HepG2 (cell line): ENCODE results near the gene ANXA2. TPM values are rescaled to one million over a fixed set of nuclear protein-coding genes. Genes with fewer than 3 reads are reported as not detected.
A peak's percentile ranks its signal among the peaks of the same experiment; 100 is the strongest.

Source experiments
- ATAC-seq: fragments of 200-7000 bp; cut with Tn5 transposase; 3 replicates; pipeline ENCODE4 v1.9.1; 2020; ENCODE audit warnings: mild to moderate bottlenecking, moderate library complexity
- BruUV-seq: library from RNA; stranded (reverse); fragments of 400-500 nt; replicated peaks from 2 replicates; lab custom pipeline; 2021; lab: Mats Ljungman, UMichigan
- CTCF ChIA-PET: fragments of 300-600 bp; formaldehyde crosslinking; extraction: SDS; loops from one replicate; lab custom pipeline; 2021; ENCODE audit warnings: low total read pairs, inconsistent platforms, low intra/inter-chr PET ratio; lab: Yijun Ruan, JAX
- POLR2A ChIA-PET: fragments of 350-600 bp; sonication (Branson Sonifier 250); formaldehyde crosslinking; loops from one replicate; lab custom pipeline; 2020; ENCODE audit warnings: antibody characterized with exemption, inconsistent platforms; lab: Yijun Ruan, JAX
- DNase-seq: peaks from one replicate; pipeline ENCODE4 v3.0.0-alpha.2; 2015; ENCODE audit warnings: low spot score
- FAIRE-seq: peaks from 3 replicates; lab custom pipeline; 2011; peaks lifted over from hg19 to GRCh38; lab: Jason Lieb, UNC
- H2AFZ ChIP-seq: one replicate; pipeline ENCODE4 v1.6.1; 2011; ENCODE audit warnings: low read length, inconsistent platforms
- H3K27ac ChIP-seq: fragments of 300-600 bp; 3 replicates; pipeline ENCODE4 v1.8.0; 2011; ENCODE audit warnings: mixed run types, mild to moderate bottlenecking, mixed read lengths, low read length, inconsistent platforms; ENCODE audit not compliant: insufficient read depth; ENCODE audit errors: extremely low read length
- H3K27me3 ChIP-seq, 2 experiments: fragments of 200-600 bp in 1 of 2; 2 replicates in 1 of 2; 3 replicates in 1 of 2; pipeline versions ENCODE4 v1.6.0 to v1.8.0; 2011; ENCODE audit warnings: low read length in 2 of 2, mild to moderate bottlenecking in 2 of 2, moderate library complexity in 2 of 2, inconsistent platforms in 1 of 2; ENCODE audit not compliant: insufficient read depth in 2 of 2, control insufficient read depth in 1 of 2
- H3K36me3 ChIP-seq, 2 experiments: fragments of 200-600 bp in 1 of 2; replicated peaks in 1 of 2; 2 replicates in 1 of 2; 3 replicates in 1 of 2; pipeline versions ENCODE4 v1.5.1 to v1.8.0; 2011; ENCODE audit warnings: low read length in 2 of 2, inconsistent platforms in 1 of 2; ENCODE audit not compliant: insufficient read depth in 2 of 2, control insufficient read depth in 1 of 2
- H3K4me1 ChIP-seq: 2 replicates; pipeline ENCODE4 v1.5.1; 2012; ENCODE audit warnings: low read length, inconsistent platforms; ENCODE audit not compliant: insufficient read depth
- H3K4me2 ChIP-seq: 2 replicates; pipeline ENCODE4 v1.6.0; 2011; ENCODE audit warnings: low read depth, low read length, inconsistent platforms
- H3K4me3 ChIP-seq, 3 experiments: fragments of 200-600 bp in 1 of 3; sonication (generic), shearing (Covaris generic) in 1 of 3; replicated peaks in 1 of 3; 2 replicates each; pipeline ENCODE4 v1.5.1; 2011 to 2016; ENCODE audit warnings: low read length in 3 of 3, inconsistent platforms in 2 of 3, low read depth in 2 of 3, mild to moderate bottlenecking in 2 of 3, control low read depth in 1 of 3, mixed read lengths in 1 of 3; ENCODE audit not compliant: insufficient read depth in 1 of 3
- H3K79me2 ChIP-seq: one replicate; pipeline ENCODE4 v1.6.1; 2011; ENCODE audit warnings: low read length, inconsistent platforms; ENCODE audit not compliant: insufficient read depth
- H3K9ac ChIP-seq: 2 replicates; pipeline ENCODE4 v1.6.0; 2011; ENCODE audit warnings: mild to moderate bottlenecking, low read depth, low read length, inconsistent platforms; ENCODE audit not compliant: insufficient read depth
- H3K9me3 ChIP-seq: 2 replicates; pipeline ENCODE4 v1.5.1; 2012; ENCODE audit warnings: mild to moderate bottlenecking, low read length
- H4K20me1 ChIP-seq: 2 replicates; pipeline ENCODE4 v1.6.0; 2011; ENCODE audit warnings: inconsistent platforms, mild to moderate bottlenecking, low read length, moderate library complexity; ENCODE audit not compliant: insufficient read depth
- ADNP ChIP-seq: sonication (generic); formaldehyde crosslinking; IDR thresholded peaks from 2 replicates; pipeline ENCODE4 v1.4.0; 2020; ENCODE audit warnings: missing genetic modification reagents
- BHLHE40 ChIP-seq: IDR thresholded peaks from 2 replicates; pipeline ENCODE4 v1.6.1; 2011; ENCODE audit warnings: low read length, improper control_type of control experiment
- ELF4 ChIP-seq: sonication (generic); formaldehyde crosslinking; IDR thresholded peaks from 2 replicates; pipeline ENCODE4 v1.5.0; 2020; ENCODE audit warnings: missing genetic modification reagents, mild to moderate bottlenecking, moderate library complexity, borderline replicate concordance
- HMG20A ChIP-seq: IDR thresholded peaks from 2 replicates; pipeline ENCODE4 v1.6.1; 2016; ENCODE audit warnings: borderline replicate concordance
- ISX ChIP-seq: sonication (generic); formaldehyde crosslinking; conservative IDR thresholded peaks from 2 replicates; pipeline ENCODE4 v1.5.0; 2020; ENCODE audit warnings: missing genetic modification reagents
- MBNL3 ChIP-seq: fragments of 250-450 bp; sonication (Bioruptor Pico); conservative IDR thresholded peaks from 2 replicates; pipeline ENCODE4 v1.8.0; 2022; ENCODE audit warnings: mild to moderate bottlenecking, inconsistent platforms
- ZNF746 ChIP-seq: sonication (generic); formaldehyde crosslinking; IDR thresholded peaks from 2 replicates; pipeline ENCODE4 v1.8.0; 2022; ENCODE audit warnings: mild to moderate bottlenecking, missing genetic modification reagents
- ZNF781 ChIP-seq: sonication (generic); formaldehyde crosslinking; IDR thresholded peaks from 2 replicates; pipeline ENCODE4 v1.5.1; 2020; ENCODE audit warnings: borderline replicate concordance, mild to moderate bottlenecking, missing genetic modification reagents; ENCODE audit errors: not compliant biosample characterization
- WGBS: methylation state at CpG from one replicate; pipeline ENCODE4 v1.1.6; 2017; ENCODE audit warnings: low lambda C conversion rate; 5-methylcytosine and 5-hydroxymethylcytosine counted together
- in situ Hi-C: cut with HindIII; loops from 2 replicates; pipeline ENCODE4 v1.10.0; 2017; ENCODE audit warnings: low pct_unique_long_range_greater_than_20kb; ENCODE audit not compliant: extremely low pct_ligation_motif_present
- intact Hi-C: fragments of 100-400 bp; cut with micrococcal nuclease; formaldehyde crosslinking; loops from one replicate; pipeline ENCODE4 v1.10.0; 2022; ENCODE audit not compliant: unreplicated experiment
- polyA plus RNA-seq, 8 experiments: library from polyadenylated mRNA; depleted of rRNA in 3 of 8; stranded (reverse) in 7 of 8; unstranded in 1 of 8; fragments of >200 nt; fragmentation: Illumina TruSeq in 4 of 8; extraction: Trizol in 4 of 8; gene quantifications; 2 replicates each; pipeline versions ENCODE4 v1.2.1 to v1.2.3, GENCODE V29; 2011 to 2016; ENCODE audit warnings: low read depth in 4 of 8, missing spikeins in 1 of 8, mixed read lengths in 1 of 8; ENCODE audit not compliant: insufficient read depth in 1 of 8
- total RNA-seq, 5 experiments: library from RNA; depleted of rRNA; stranded (reverse); fragments of >200 nt; fragmentation: Illumina TruSeq; extraction: Trizol; gene quantifications; 2 replicates each; pipeline ENCODE4 v1.2.3, GENCODE V29; 2016; ENCODE audit warnings: low read depth in 1 of 5
- TF ChIP-seq, protein P1 (sequence below): sonication (generic); formaldehyde crosslinking; IDR thresholded peaks from 2 replicates; pipeline ENCODE4 v1.8.0; 2022; ENCODE audit warnings: missing genetic modification reagents, mild to moderate bottlenecking, inconsistent platforms, borderline replicate concordance
- TF ChIP-seq, protein P2 (sequence below): sonication (generic); formaldehyde crosslinking; IDR thresholded peaks from 2 replicates; pipeline ENCODE4 v1.5.1; 2020; ENCODE audit warnings: mild to moderate bottlenecking, missing genetic modification reagents, moderate library complexity

ANXA2 gene
- total and polyA plus RNA-seq, 2 of the 13 experiments (the other 11 are each of a cell fraction or from before 2014, with no cell fraction given): 196 to 613 TPM

DNA sequence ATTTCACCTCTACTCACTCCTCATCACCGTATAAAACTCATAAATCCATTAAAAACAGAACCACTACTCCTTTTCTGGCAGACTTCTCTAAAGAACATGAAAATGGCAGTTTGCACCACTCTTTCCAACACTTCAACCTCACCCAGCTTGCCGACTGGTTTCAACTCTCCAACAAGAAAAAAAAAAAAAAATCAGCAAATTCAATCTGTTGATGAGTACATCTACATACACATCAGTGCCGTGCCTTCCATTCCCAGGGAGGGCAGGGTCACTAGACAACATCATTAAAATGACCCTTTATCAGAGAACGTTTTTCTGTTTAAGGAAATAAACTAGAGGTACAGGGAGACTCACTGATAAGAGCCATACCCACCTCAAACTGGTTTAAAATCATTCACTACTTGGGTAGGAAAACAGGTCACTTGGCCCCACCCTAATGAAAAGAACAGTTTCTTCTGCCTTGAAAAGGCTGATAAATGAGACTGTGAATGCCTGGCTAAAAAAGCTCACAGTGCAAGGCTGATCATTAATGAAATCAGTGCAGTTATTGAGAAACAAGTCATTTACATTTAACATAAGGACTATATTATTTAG lies 6.0 kb downstream of the ANXA2 start:
- TF ChIP-seq, protein P1, sequence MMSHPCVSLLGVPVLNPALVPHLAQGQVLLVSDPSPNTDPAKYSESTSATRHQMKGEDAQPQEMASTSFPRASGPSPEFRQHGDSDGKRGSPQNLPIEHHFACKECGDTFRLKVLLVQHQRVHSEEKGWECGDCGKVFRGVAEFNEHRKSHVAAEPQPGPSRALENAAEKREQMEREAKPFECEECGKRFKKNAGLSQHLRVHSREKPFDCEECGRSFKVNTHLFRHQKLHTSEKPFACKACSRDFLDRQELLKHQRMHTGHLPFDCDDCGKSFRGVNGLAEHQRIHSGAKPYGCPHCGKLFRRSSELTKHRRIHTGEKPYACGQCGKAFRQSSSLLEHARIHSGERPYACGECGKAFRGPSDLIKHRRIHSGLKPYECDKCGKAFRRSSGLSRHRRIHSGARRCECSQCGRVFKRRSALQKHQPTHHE (CRISPR knock-in tag): no peak
- TF ChIP-seq ZNF781 (CRISPR knock-in tag): no peak
- in situ Hi-C loops (no loop called here), intact Hi-C loops (loop anchor here (5.0 kb wide), 2 partner anchors 50 to 85 kb away; partner anchors contain the start of gene ICE2)
- peaks cover 77% of the 10 kb centered on the region for H3K79me2 ChIP-seq
- no peaks in the 10 kb centered on the region for H4K20me1 ChIP-seq
- no peaks in the 10 kb centered on the region for H3K27me3 ChIP-seq
- 41% methylated on average over 4 of the region's 4 CpGs for WGBS
- H2AFZ ChIP-seq: no peak overlapping the region
- peak overlapping the region; percentile 79 for H3K9ac ChIP-seq
- peak overlapping the region; percentile 59 for H3K4me2 ChIP-seq
- peaks cover 1 to 12% of the 10 kb centered on the region in 2 experiments; a peak in 4 of 5 replicates for H3K36me3 ChIP-seq
- BruUV-seq: no TSS peak
- CTCF ChIA-PET: no interaction called here
- no peak for DNase-seq
- peak overlapping the region; percentile 96 for H3K27ac ChIP-seq
- POLR2A ChIA-PET: interaction anchor here (1.1 to 6.1 kb wide), 4 partner anchors 10 to 17 kb away, joined by 3 to 117 read pairs (median 23); no protein-coding TSS in a partner anchor
- no peak for ATAC-seq
- no peaks in the 10 kb centered on the region for H3K9me3 ChIP-seq
- H3K4me3 ChIP-seq: peak overlapping the region in 1 of 3 experiments; percentile 12; a peak in 1 of 6 replicates
- H3K4me1 ChIP-seq: peaks cover 94% of the 10 kb centered on the region
- FAIRE-seq: no peak

DNA sequence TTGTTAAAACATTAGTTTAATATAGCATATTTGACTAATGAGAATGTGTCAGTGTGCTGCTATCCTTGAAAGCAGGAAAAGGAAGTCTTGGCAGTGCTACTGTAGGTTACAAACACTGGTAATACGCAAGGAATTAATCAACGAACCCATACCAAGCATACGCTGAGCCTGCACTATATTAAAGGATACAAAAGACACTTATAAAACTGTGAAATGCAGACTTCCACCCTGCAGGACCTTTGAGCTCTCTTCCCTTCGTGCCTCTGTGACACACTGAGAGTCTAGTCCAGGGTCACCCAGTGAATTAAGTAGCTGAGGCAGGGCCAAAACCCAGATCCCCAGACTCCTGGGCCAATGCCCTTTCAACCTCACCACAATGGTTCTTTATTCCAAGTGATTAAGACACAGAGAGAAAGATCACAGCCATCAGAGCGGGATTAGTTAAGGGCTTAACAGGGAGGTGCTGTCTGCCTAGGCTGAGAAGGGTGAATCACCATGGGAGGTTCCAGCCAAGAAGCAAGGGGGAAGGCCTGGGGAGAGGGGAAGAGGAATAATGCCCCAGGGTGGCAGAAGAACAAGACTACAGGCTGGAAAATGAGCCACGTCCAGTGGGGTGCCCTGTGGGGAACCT lies 6.8 kb downstream of the ANXA2 start:
- H3K4me1 ChIP-seq: peaks cover 94% of the 10 kb centered on the region
- ATAC-seq: peak; percentile 23
- H3K27ac ChIP-seq: peak overlapping the region; percentile 96
- H2AFZ ChIP-seq: no peak overlapping the region
- H4K20me1 ChIP-seq: no peaks in the 10 kb centered on the region
- H3K36me3 ChIP-seq: peaks cover 1 to 12% of the 10 kb centered on the region in 2 experiments; a peak in 4 of 5 replicates
- H3K4me2 ChIP-seq: peak overlapping the region; percentile 59
- intact Hi-C loops: loop anchor here (5.0 kb wide), 2 partner anchors 51 to 86 kb away; partner anchors contain the start of gene ICE2
- BruUV-seq: no TSS peak
- in situ Hi-C loops: no loop called here
- POLR2A ChIA-PET: interaction anchor here (1.0 to 6.1 kb wide), 5 partner anchors 9 to 16 kb away, joined by 3 to 117 read pairs (median 6); no protein-coding TSS in a partner anchor
- CTCF ChIA-PET: no interaction called here
- H3K9me3 ChIP-seq: no peaks in the 10 kb centered on the region
- peak; percentile 72 for FAIRE-seq
- H3K9ac ChIP-seq: peak overlapping the region; percentile 79
- 41% methylated on average over 6 of the region's 6 CpGs for WGBS
- no peaks in the 10 kb centered on the region for H3K27me3 ChIP-seq
- peak overlapping the region in 1 of 3 experiments; percentile 12; a peak in 1 of 6 replicates for H3K4me3 ChIP-seq
- peaks cover 79% of the 10 kb centered on the region for H3K79me2 ChIP-seq
- peak; percentile 88 for DNase-seq
- TF ChIP-seq MBNL3: no peak
- no peak for TF ChIP-seq ADNP (CRISPR knock-in tag)
- TF ChIP-seq, protein P2, sequence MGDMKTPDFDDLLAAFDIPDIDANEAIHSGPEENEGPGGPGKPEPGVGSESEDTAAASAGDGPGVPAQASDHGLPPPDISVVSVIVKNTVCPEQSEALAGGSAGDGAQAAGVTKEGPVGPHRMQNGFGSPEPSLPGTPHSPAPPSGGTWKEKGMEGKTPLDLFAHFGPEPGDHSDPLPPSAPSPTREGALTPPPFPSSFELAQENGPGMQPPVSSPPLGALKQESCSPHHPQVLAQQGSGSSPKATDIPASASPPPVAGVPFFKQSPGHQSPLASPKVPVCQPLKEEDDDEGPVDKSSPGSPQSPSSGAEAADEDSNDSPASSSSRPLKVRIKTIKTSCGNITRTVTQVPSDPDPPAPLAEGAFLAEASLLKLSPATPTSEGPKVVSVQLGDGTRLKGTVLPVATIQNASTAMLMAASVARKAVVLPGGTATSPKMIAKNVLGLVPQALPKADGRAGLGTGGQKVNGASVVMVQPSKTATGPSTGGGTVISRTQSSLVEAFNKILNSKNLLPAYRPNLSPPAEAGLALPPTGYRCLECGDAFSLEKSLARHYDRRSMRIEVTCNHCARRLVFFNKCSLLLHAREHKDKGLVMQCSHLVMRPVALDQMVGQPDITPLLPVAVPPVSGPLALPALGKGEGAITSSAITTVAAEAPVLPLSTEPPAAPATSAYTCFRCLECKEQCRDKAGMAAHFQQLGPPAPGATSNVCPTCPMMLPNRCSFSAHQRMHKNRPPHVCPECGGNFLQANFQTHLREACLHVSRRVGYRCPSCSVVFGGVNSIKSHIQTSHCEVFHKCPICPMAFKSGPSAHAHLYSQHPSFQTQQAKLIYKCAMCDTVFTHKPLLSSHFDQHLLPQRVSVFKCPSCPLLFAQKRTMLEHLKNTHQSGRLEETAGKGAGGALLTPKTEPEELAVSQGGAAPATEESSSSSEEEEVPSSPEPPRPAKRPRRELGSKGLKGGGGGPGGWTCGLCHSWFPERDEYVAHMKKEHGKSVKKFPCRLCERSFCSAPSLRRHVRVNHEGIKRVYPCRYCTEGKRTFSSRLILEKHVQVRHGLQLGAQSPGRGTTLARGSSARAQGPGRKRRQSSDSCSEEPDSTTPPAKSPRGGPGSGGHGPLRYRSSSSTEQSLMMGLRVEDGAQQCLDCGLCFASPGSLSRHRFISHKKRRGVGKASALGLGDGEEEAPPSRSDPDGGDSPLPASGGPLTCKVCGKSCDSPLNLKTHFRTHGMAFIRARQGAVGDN: no peak
- TF ChIP-seq ZNF746 (CRISPR knock-in tag): no peak
- TF ChIP-seq ELF4 (CRISPR knock-in tag): no peak
- TF ChIP-seq ISX (CRISPR knock-in tag): no peak
- TF ChIP-seq BHLHE40: no peak
- peak; percentile 43; the same call in 1 of the 2 replicates for TF ChIP-seq HMG20A (CRISPR knock-in tag)
